ENCODE results near the gene ZSCAN9.

DNA sequence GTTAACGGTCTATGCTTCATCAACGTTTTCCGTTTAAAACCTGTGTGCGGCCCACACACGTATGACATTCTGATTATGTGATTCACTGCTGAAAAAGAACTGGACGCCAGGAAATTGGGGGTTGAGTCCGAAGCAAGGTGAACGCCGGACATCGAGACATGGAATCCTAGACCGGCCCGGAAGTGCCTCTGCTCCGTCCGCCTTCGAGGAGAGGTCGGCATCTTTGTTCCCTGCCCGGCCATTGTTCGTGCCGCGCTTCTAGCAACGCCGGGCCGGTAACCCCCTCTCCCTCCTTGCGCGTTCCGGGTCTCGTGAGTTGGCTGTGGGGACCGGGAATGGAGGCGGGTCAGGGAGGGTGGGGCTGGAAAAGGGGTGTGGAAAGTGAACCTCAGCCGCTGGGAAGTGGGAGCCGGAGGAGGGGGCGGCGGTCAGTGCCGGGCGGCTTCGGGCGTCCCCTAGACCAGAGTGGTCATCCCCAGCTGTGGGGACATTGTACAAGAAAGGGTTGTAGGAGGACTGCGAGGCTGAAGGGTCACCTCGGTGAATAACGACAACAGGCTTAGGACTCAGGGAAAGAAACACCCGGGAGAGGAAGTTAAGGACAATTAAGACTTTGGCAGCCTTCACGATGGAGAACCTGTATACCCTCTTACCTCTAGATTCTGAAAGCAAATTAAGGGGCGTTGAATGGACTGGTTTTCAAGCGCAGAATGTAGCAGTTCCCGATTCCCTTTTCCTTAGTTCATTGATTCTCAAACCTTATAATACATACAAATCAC lies at the start of gene ZSCAN9:
- TF ChIP-seq CTCF (IDR thresholded peaks at IDR 0.05) (no peak), POLR2A (IDR thresholded peaks at IDR 0.05) (no peak)
